CD4-positive, alpha-beta memory T cell (primary cell): Measurements from ENCODE around the gene ACOT7. TPM values are rescaled to one million over a fixed set of nuclear protein-coding genes. Genes with fewer than 3 reads are reported as not detected.
"Not testable (repeated sequence)": the region's sequence is repeated elsewhere in the genome, so short reads cannot be mapped to it uniquely, and the experiment has no call there.

Experiments used
- CTCF ChIA-PET: fragments of 350-600 bp; sonication (Branson Sonifier 250); formaldehyde crosslinking; loops from one replicate; lab custom pipeline; 2021; ENCODE audit warnings: inconsistent platforms; ENCODE audit not compliant: partially characterized antibody; lab: Charles Lee
- POLR2A ChIA-PET: fragments of 350-600 bp; sonication (Branson Sonifier 250); formaldehyde crosslinking; loops from one replicate; lab custom pipeline; 2021; ENCODE audit not compliant: partially characterized antibody; lab: Charles Lee
- DNase-seq, 5 donors: peaks; one replicate each; pipeline versions ENCODE4 v3.0.0 to v3.0.0-alpha.2; 2020 to 2022; ENCODE audit warnings: mixed read lengths in 1 of 5
- H3K27ac ChIP-seq: one replicate; pipeline ENCODE4 v1.7.0; 2013; ENCODE audit warnings: low read depth, low read length
- H3K27me3 ChIP-seq: 2 replicates; pipeline ENCODE4 v1.7.0; 2013; ENCODE audit warnings: mild to moderate bottlenecking, low read length, moderate library complexity; ENCODE audit not compliant: insufficient read depth
- H3K36me3 ChIP-seq: 2 replicates; pipeline ENCODE4 v1.7.0; 2013; ENCODE audit warnings: mild to moderate bottlenecking, low read length, moderate library complexity; ENCODE audit not compliant: insufficient read depth
- H3K4me1 ChIP-seq: 2 replicates; pipeline ENCODE4 v1.7.0; 2013; ENCODE audit warnings: mild to moderate bottlenecking, low read length, moderate library complexity; ENCODE audit not compliant: insufficient read depth
- H3K4me3 ChIP-seq, 2 donors: one replicate each; pipeline ENCODE4 v1.7.0; 2013; ENCODE audit warnings: low read length in 2 of 2, mild to moderate bottlenecking in 1 of 2
- H3K9me3 ChIP-seq, 2 donors: one replicate each; pipeline ENCODE4 v1.7.0; 2013; ENCODE audit warnings: low read length in 2 of 2, control low read depth in 1 of 2; ENCODE audit not compliant: control insufficient read depth in 1 of 2
- H3K27ac Mint-ChIP-seq, 7 donors: one replicate each; pipeline ENCODE4 v1.8.0; 2020 to 2021; ENCODE audit warnings: mixed read lengths in 7 of 7, mild to moderate bottlenecking in 6 of 7, inconsistent platforms in 3 of 7, moderate library complexity in 3 of 7
- H3K27me3 Mint-ChIP-seq, 2 donors: one replicate each; pipeline ENCODE4 v1.8.0; 2020 to 2021; ENCODE audit warnings: mixed read lengths in 2 of 2
- H3K36me3 Mint-ChIP-seq, 2 donors: one replicate each; pipeline ENCODE4 v1.8.0; 2020 to 2021; ENCODE audit warnings: mixed read lengths in 2 of 2, inconsistent platforms in 1 of 2, mild to moderate bottlenecking in 1 of 2
- H3K4me1 Mint-ChIP-seq, 4 donors: one replicate each; pipeline ENCODE4 v1.8.0; 2020 to 2021; ENCODE audit warnings: mixed read lengths in 4 of 4, mild to moderate bottlenecking in 1 of 4
- H3K4me3 Mint-ChIP-seq, 8 donors: one replicate each; pipeline ENCODE4 v1.8.0; 2020 to 2021; ENCODE audit warnings: mixed read lengths in 8 of 8, mild to moderate bottlenecking in 7 of 8, moderate library complexity in 6 of 8, inconsistent platforms in 3 of 8
- H3K9me3 Mint-ChIP-seq, 8 donors: one replicate each; pipeline ENCODE4 v1.8.0; 2020 to 2021; ENCODE audit warnings: mixed read lengths in 8 of 8, mild to moderate bottlenecking in 5 of 8, inconsistent platforms in 3 of 8, moderate library complexity in 1 of 8
- intact Hi-C: fragments of 100-400 bp; cut with micrococcal nuclease; formaldehyde crosslinking; loops from one replicate; pipeline ENCODE4 v1.15.1; 2023
- polyA plus RNA-seq, 2 donors: library from polyadenylated mRNA; unstranded; fragments of 300-500 nt; fragmentation: Illumina TruSeq; gene quantifications; one replicate each; pipeline ENCODE4 v1.2.3, GENCODE V29; 2021
- total RNA-seq, 2 experiments: library from RNA; stranded (reverse); gene quantifications; one replicate each; pipeline ENCODE4 v1.2.3, GENCODE V29; 2021

The ACOT7 gene
- total and polyA plus RNA-seq, 4 experiments from 2014 or later: 2.7 to 7.4 (median 4.8) TPM

- DNase-seq: no peak
- H3K27ac Mint-ChIP-seq: no peak overlapping the region
- peaks cover 14% of the 10 kb centered on the region for H3K4me1 ChIP-seq
- no peaks in the 10 kb centered on the region for H3K27me3 ChIP-seq
- H3K4me3 Mint-ChIP-seq: peak overlapping the region in 1 of 8 donors; percentile 32
- no peaks in the 10 kb centered on the region for H3K9me3 ChIP-seq
- H3K9me3 Mint-ChIP-seq: no peaks in the 10 kb centered on the region
- H3K4me1 Mint-ChIP-seq: peaks cover 10 to 22% (median 14%) of the 10 kb centered on the region in 4 donors
- no peak overlapping the region for H3K27ac ChIP-seq
- peaks cover under 1 to 3% of the 10 kb centered on the region in 2 donors for H3K27me3 Mint-ChIP-seq
- no peaks in the 10 kb centered on the region for H3K36me3 ChIP-seq
- intact Hi-C loops: no loop called here
- POLR2A ChIA-PET: no interaction called here
- H3K36me3 Mint-ChIP-seq: no peaks in the 10 kb centered on the region
- CTCF ChIA-PET: interaction anchor here (1.4 to 11.7 kb wide), 2 partner anchors 37 to 49 kb away, joined by 4 to 173 read pairs; no protein-coding TSS in a partner anchor
- H3K4me3 ChIP-seq: no peak overlapping the region
These were observed 4.4 kb upstream of the ACOT7 start for GRCh38 chr1:6397844-6398441.

- peaks cover 21% of the 10 kb centered on the region for H3K4me1 ChIP-seq
- Mint-ChIP-seq H3K27me3 (peaks cover 0 to 2% of the 10 kb centered on the region in 2 donors), H3K9me3 (no peaks in the 10 kb centered on the region), H3K4me3 (peak overlapping the region in 2 of 8 donors; percentile 32 to 54), H3K36me3 (no peaks in the 10 kb centered on the region), H3K27ac (peak overlapping the region in 2 of 7 donors; percentile 34 to 47), H3K4me1 (peaks cover 12 to 29% (median 18%) of the 10 kb centered on the region in 4 donors)
- no peak for DNase-seq
- H3K36me3 ChIP-seq: no peaks in the 10 kb centered on the region
- no peak overlapping the region for H3K4me3 ChIP-seq
- no peaks in the 10 kb centered on the region for H3K27me3 ChIP-seq
- H3K9me3 ChIP-seq: no peaks in the 10 kb centered on the region
- intact Hi-C loops: no loop called here
- ChIA-PET POLR2A (no interaction called here), CTCF (interaction anchor here (1.0 kb wide), 2 partner anchors 8 to 38 kb away, joined by 3 read pairs; no protein-coding TSS in a partner anchor)
- H3K27ac ChIP-seq: no peak overlapping the region
These were observed 3.4 kb upstream of the ACOT7 start for GRCh38 chr1:6396998-6397397.

GRCh38 chr1:6395781-6396244, 2.2 kb upstream of the ACOT7 start:
- intact Hi-C loops, H3K4me3 Mint-ChIP-seq, DNase-seq, H3K27me3 ChIP-seq, H3K9me3 Mint-ChIP-seq, H3K27ac ChIP-seq, H3K36me3 ChIP-seq, H3K27ac Mint-ChIP-seq, H3K9me3 ChIP-seq, H3K36me3 Mint-ChIP-seq, H3K27me3 Mint-ChIP-seq, H3K4me3 ChIP-seq: not testable (repeated sequence)
- ChIA-PET CTCF (interaction anchor here (1.0 to 5.1 kb wide), 8 partner anchors 8 to 149 kb away, joined by 3 to 27 read pairs (median 4); no protein-coding TSS in a partner anchor), POLR2A (interaction anchor here (0.6 to 4.9 kb wide), 5 partner anchors 35 to 165 kb away, joined by 3 to 52 read pairs (median 17); no protein-coding TSS in a partner anchor)
- peaks cover 12 to 29% (median 18%) of the 10 kb centered on the region in 4 donors for H3K4me1 Mint-ChIP-seq
- H3K4me1 ChIP-seq: peaks cover 25% of the 10 kb centered on the region

GRCh38 chr1:6395130-6395529, 1.6 kb upstream of the ACOT7 start:
- H3K27me3 ChIP-seq, H3K9me3 Mint-ChIP-seq, DNase-seq, intact Hi-C loops, H3K36me3 ChIP-seq, H3K9me3 ChIP-seq, H3K27ac ChIP-seq, H3K4me3 ChIP-seq, H3K36me3 Mint-ChIP-seq, H3K27me3 Mint-ChIP-seq: not testable (repeated sequence)
- H3K4me1 ChIP-seq: peaks cover 25% of the 10 kb centered on the region
- POLR2A ChIA-PET: interaction anchor here (0.6 to 4.9 kb wide), 5 partner anchors 34 to 164 kb away, joined by 3 to 52 read pairs (median 17); no protein-coding TSS in a partner anchor
- Mint-ChIP-seq H3K27ac (peak overlapping the region; percentile 12 to 91 (median 57)), H3K4me3 (peak overlapping the region; percentile 15 to 77 (median 54)), H3K4me1 (peaks cover 12 to 29% (median 18%) of the 10 kb centered on the region in 4 donors)
- CTCF ChIA-PET: interaction anchor here (1.0 to 5.1 kb wide), 7 partner anchors 9 to 149 kb away, joined by 3 to 27 read pairs (median 5); no protein-coding TSS in a partner anchor

- H3K36me3 ChIP-seq: no peaks in the 10 kb centered on the region
- peak overlapping the region; percentile 79 to 94 (median 86) for H3K4me3 Mint-ChIP-seq
- POLR2A ChIA-PET: interaction anchor here (0.7 to 4.9 kb wide), 12 partner anchors 10 to 392 kb away, joined by 3 to 52 read pairs (median 4); partner anchors contain the start of genes ICMT, TNFRSF25 and ZBTB48
- peak overlapping the region in 1 of 2 donors; percentile 40 for H3K4me3 ChIP-seq
- DNase-seq: no peak
- no peaks in the 10 kb centered on the region for H3K27me3 Mint-ChIP-seq
- no peaks in the 10 kb centered on the region for H3K27me3 ChIP-seq
- H3K9me3 ChIP-seq: no peaks in the 10 kb centered on the region
- intact Hi-C loops: loop anchor here (1.0 to 5.0 kb wide), 6 partner anchors 28 to 401 kb away; partner anchors contain the start of genes ICMT, NPHP4 and RPL22
- peak overlapping the region; percentile 53 to 91 (median 85) for H3K27ac Mint-ChIP-seq
- H3K27ac ChIP-seq: peak overlapping the region; percentile 67
- H3K4me1 ChIP-seq: peaks cover 25% of the 10 kb centered on the region
- CTCF ChIA-PET: interaction anchor here (0.8 to 5.1 kb wide), 4 partner anchors 11 to 97 kb away, joined by 3 to 27 read pairs (median 16); no protein-coding TSS in a partner anchor
- H3K4me1 Mint-ChIP-seq: peaks cover 12 to 29% (median 18%) of the 10 kb centered on the region in 4 donors
- H3K36me3 Mint-ChIP-seq: no peaks in the 10 kb centered on the region
- no peaks in the 10 kb centered on the region for H3K9me3 Mint-ChIP-seq
These were observed 663 bp downstream of the ACOT7 start for GRCh38 chr1:6392809-6393399.

GRCh38 chr1:6391951-6392808, 1.4 kb downstream of the ACOT7 start:
- Histone ChIP-seq H3K9me3 (no peaks in the 10 kb centered on the region), H3K27ac (peak overlapping the region; percentile 67), H3K36me3 (no peaks in the 10 kb centered on the region), H3K4me3 (peak overlapping the region in 1 of 2 donors; percentile 40), H3K4me1 (peaks cover 25% of the 10 kb centered on the region), H3K27me3 (no peaks in the 10 kb centered on the region)
- intact Hi-C loops: loop anchor here (5.0 kb wide), 2 partner anchors 195 to 400 kb away; partner anchors contain the start of genes NPHP4 and RPL22
- POLR2A ChIA-PET: interaction anchor here (4.9 kb wide), 1 partner anchor 31 kb away, joined by 52 read pairs; no protein-coding TSS in a partner anchor
- Mint-ChIP-seq H3K4me3 (peak overlapping the region; percentile 76 to 83 (median 79)), H3K27ac (peak overlapping the region; percentile 65 to 88 (median 81)), H3K9me3 (no peaks in the 10 kb centered on the region), H3K4me1 (peaks cover 12 to 29% (median 18%) of the 10 kb centered on the region in 4 donors), H3K36me3 (no peaks in the 10 kb centered on the region), H3K27me3 (no peaks in the 10 kb centered on the region)
- CTCF ChIA-PET: interaction anchor here (0.8 to 5.1 kb wide), 6 partner anchors 12 to 145 kb away, joined by 3 to 27 read pairs (median 4); no protein-coding TSS in a partner anchor
- DNase-seq: peak in 3 of 5 donors; percentile 9 to 39 (median 12)
